Activated T-helper 17 cell treated with anti-CD3 and anti-CD28 coated beads, Interleukin-2, amount 50 U/mL, for 72 hours (primary cell): ENCODE data around the gene EFCAB9. TPM values are rescaled to one million over a fixed set of nuclear protein-coding genes. Genes with fewer than 3 reads are reported as not detected.
A peak's percentile ranks its signal among the peaks of the same experiment; 100 is the strongest.
"Not testable (repeated sequence)": the region's sequence is repeated elsewhere in the genome, so short reads cannot be mapped to it uniquely, and the experiment has no call there.

Experiments used
- ATAC-seq: fragments of 150-1000 bp; cut with Tn5 transposase; replicated peaks from 2 replicates; pipeline ENCODE4 v1.10.0; 2021; ENCODE audit warnings: mild to moderate bottlenecking, moderate library complexity
- H3K27ac Mint-ChIP-seq: one replicate; pipeline ENCODE4 v1.8.0; 2022; ENCODE audit warnings: mixed read lengths
- H3K27me3 Mint-ChIP-seq: one replicate; pipeline ENCODE4 v1.8.0; 2022; ENCODE audit warnings: mixed read lengths
- H3K36me3 Mint-ChIP-seq: one replicate; pipeline ENCODE4 v1.8.0; 2022; ENCODE audit warnings: low read depth, mild to moderate bottlenecking, mixed read lengths
- H3K4me1 Mint-ChIP-seq: one replicate; pipeline ENCODE4 v1.8.0; 2022; ENCODE audit warnings: mixed read lengths
- H3K4me3 Mint-ChIP-seq: one replicate; pipeline ENCODE4 v1.8.0; 2022; ENCODE audit warnings: mild to moderate bottlenecking, mixed read lengths
- H3K9me3 Mint-ChIP-seq: one replicate; pipeline ENCODE4 v1.8.0; 2022; ENCODE audit warnings: mixed read lengths
- total RNA-seq, 2 donors: library from RNA; stranded (reverse); gene quantifications; one replicate each; pipeline ENCODE4 v1.2.3, GENCODE V29; 2022

Gene EFCAB9
- not detected for total RNA-seq

DNA sequence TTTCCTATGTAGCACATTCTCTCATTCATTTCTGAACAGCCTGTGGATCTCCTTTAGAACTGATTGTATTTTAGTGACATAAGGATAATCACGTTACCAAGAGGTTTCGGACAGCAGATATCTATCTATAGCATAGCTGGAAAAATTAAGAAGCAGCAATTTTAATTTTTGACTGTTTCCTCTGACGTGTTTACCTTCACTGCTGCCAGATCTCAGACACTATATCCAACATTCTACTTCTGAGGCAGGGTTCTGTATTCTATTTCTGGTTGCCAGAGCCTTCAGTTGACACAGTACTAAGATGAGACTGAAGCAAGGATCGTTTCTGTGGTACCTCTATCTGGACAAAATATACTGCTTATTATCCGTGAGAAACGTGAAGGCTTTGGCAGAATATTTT lies at the start of gene EFCAB9:
EFCAB9 (plus strand) TSS at position 301 of the 400 bp plus-strand sequence; CDS start at position 302, 1 bp downstream.
- H3K9me3 Mint-ChIP-seq = no peaks in the 10 kb centered on the region
- H3K27ac Mint-ChIP-seq = no peak within 1 kb of the TSS
- H3K4me3 Mint-ChIP-seq = no peak within 1 kb of the TSS
- H3K36me3 Mint-ChIP-seq = no peaks in the 10 kb centered on the region
- peaks cover 2% of the 10 kb centered on the region for H3K27me3 Mint-ChIP-seq
- H3K4me1 Mint-ChIP-seq = no peaks in the 10 kb centered on the region
- ATAC-seq = no peak

DNA sequence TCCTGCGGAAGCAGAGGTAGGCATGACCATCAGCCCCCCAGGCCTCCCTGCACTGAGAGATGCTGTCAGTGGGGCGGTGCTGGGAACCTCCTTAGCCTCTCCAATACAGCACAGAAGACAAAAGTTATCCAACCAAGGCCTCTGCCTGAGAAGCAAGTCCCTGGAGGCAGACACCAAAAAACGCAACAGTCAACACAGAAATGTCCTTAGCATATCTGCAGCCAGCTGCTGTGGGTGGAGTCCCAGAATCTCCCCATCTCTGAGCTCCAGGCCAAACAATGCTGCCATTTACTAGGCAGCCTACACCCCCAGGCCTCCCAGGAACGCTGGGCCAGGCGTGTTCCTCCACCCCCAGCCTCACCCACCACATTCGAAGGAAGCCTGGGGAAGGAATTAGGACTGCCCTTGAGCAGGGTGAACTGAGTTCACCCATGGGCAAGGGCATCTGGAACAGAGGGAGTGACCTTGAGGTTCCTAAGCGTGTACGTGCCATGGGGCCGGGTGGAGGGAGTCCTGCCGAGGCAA lies 49.6 kb upstream of the EFCAB9 start:
- no peaks in the 10 kb centered on the region for H3K27me3 Mint-ChIP-seq
- H3K4me1 Mint-ChIP-seq = peaks cover 54% of the 10 kb centered on the region
- peak overlapping the region; percentile 90 for H3K27ac Mint-ChIP-seq
- ATAC-seq = peak; percentile 43
- no peaks in the 10 kb centered on the region for H3K9me3 Mint-ChIP-seq
- peaks cover 68% of the 10 kb centered on the region for H3K36me3 Mint-ChIP-seq
- H3K4me3 Mint-ChIP-seq = peak overlapping the region; percentile 26

DNA sequence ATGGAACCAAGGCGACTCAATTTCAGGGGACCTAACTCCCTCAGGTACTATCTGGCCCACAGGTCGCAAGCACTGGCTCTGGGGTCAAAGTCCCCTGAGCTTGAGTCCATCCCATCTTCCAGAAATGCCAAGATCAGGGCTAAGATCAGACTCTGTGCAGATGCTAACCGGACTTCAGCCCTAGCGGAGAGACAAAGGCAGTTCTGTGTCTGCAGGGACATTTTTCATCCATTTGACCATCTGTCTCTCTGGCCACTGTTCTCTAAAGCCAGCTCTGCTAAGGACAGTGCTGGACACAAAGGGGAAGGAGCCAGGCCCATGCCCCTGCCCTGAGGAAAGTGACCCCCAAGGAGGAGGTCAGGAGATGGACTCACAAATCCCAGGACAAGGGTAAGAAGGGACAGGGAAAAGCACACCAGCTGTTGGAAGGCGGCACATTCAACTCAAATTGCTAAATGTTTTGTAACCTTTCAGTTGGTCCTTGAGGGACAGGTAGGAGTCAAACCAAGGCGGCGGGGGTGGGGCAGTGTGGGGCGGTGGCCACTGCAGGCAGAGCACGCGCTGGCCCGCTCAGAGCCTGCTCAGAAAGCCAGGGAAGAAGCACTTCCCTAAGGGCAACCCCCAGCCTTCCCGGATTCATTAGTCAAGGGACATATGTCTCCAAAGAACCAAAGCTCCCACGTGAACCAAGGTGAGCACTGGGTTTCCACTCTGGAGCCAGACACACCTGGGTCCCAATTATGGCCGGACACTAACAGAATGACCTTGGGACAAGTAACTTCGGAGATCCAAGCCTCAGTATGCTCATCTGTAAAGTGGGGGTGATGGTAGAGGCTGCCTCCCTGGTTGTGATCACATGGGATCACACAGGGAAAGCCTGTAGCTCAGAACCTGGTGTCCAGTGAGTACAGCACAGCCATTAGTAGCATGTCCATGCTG lies 48.8 kb upstream of the EFCAB9 start:
- Mint-ChIP-seq H3K27ac (peak overlapping the region; percentile 90), H3K4me3 (peak overlapping the region; percentile 26), H3K4me1 (peaks cover 47% of the 10 kb centered on the region), H3K36me3 (peaks cover 68% of the 10 kb centered on the region), H3K27me3 (no peaks in the 10 kb centered on the region), H3K9me3 (no peaks in the 10 kb centered on the region)
- ATAC-seq = no peak

DNA sequence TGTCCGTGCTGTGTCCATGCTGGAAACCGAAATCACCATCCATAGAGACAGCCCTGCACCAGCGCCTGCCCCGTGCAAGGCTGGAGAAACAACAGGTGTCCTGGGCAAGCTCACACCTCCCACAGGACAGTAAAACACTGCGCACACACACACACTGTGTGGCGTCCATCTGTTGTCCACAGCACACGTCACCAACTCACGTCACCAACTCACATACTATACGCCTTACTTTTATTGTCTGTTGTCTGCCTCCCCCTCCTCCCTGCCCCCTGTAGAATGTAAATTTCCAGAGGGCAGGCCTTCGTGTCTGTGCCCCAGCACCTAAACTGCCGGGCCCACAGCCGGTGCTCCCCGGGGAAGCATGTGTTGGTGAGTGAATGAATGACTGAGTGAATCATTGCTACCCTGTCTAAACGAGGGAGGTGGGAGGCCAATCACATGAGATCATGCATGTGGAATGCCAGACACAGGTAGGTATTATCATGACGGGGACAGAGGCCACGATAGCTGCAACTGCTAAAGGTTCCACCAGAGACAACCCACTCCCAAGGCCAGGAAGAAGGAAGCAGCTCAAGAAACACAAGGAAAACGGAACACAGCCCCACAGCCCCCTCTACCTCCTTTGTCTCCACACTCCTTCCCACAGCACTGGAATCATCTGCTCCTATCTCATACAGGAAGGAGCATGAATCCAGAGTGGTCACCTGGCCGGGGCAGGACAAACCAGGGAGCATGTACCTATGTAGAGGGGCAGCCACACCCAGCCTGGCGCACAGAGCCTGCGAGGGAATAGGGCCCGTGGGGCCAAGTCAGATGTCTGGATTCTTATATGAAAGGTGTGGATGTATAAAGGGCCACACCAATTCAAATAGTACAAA lies 47.9 kb upstream of the EFCAB9 start:
- Mint-ChIP-seq H3K27me3 (no peaks in the 10 kb centered on the region), H3K36me3 (peaks cover 68% of the 10 kb centered on the region), H3K4me1 (peaks cover 50% of the 10 kb centered on the region), H3K27ac (peak overlapping the region; percentile 90), H3K4me3 (no peak overlapping the region), H3K9me3 (no peaks in the 10 kb centered on the region)
- no peak for ATAC-seq

DNA sequence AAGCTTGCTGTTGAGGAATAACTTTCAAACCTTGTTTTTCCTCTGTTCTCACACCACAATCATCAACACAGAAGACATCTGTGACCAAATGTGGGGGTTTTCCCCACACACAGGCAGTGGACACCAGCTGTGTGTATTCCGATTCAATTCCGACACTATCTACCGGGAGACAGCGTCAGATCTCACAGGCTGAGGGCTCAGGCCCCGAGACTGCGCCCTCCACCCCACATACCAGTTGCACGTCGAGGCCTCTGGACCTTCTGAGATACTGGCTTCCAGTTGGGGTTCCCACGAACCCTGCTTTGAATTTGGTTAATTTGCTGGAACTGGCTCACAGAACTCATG lies 47.3 kb upstream of the EFCAB9 start:
- H3K36me3 Mint-ChIP-seq = peaks cover 71% of the 10 kb centered on the region
- H3K4me3 Mint-ChIP-seq = peak overlapping the region; percentile 9
- H3K27ac Mint-ChIP-seq = peak overlapping the region; percentile 90
- no peak for ATAC-seq
- H3K9me3 Mint-ChIP-seq = no peaks in the 10 kb centered on the region
- H3K27me3 Mint-ChIP-seq = no peaks in the 10 kb centered on the region
- H3K4me1 Mint-ChIP-seq = peaks cover 53% of the 10 kb centered on the region

DNA sequence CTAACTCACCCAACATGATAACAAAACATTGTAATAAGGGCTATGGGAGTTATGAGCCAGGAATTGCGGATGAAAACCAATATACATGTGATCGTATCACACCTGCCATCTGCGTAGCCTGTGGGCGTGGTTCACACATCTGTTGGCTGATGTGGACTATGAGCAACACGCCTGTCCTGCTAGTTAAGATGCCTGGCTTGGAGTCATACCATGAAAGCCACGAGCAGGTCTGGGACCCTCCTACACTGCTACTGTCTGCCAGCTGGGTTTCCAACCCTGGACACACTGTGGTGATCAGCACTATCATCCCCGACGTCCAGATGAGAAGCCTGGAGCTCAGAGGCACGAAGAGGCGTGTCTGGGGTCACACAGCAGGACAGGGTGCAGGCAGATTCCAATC lies 46.1 kb upstream of the EFCAB9 start:
- Mint-ChIP-seq H3K36me3 (peaks cover 77% of the 10 kb centered on the region), H3K9me3 (no peaks in the 10 kb centered on the region), H3K4me3 (no peak overlapping the region), H3K4me1 (peaks cover 49% of the 10 kb centered on the region), H3K27ac (peak overlapping the region; percentile 90), H3K27me3 (no peaks in the 10 kb centered on the region)
- ATAC-seq = no peak

DNA sequence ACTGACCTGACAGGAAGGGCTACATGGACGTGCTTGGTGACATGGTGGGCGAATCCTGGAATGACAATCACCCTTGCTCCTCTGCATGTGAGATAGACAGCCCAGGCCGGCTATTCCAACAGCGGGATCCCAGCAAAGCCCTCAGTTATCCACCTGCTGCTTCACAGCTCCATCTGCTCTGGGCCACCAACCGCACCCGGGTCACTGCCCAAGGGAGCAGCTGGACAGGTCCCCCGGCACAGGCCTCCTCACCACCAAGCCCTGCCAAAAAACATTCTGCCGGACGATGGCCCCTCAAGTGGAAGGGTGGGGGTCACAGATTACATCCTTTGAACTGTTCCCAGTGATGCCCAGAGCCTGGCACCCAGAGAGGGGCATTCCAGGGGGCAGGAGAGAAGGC lies 45.6 kb upstream of the EFCAB9 start:
- H3K4me1 Mint-ChIP-seq = peaks cover 48% of the 10 kb centered on the region
- no peak for ATAC-seq
- no peak overlapping the region for H3K4me3 Mint-ChIP-seq
- H3K27ac Mint-ChIP-seq = peak overlapping the region; percentile 90
- no peaks in the 10 kb centered on the region for H3K27me3 Mint-ChIP-seq
- H3K36me3 Mint-ChIP-seq = peaks cover 82% of the 10 kb centered on the region
- no peaks in the 10 kb centered on the region for H3K9me3 Mint-ChIP-seq

DNA sequence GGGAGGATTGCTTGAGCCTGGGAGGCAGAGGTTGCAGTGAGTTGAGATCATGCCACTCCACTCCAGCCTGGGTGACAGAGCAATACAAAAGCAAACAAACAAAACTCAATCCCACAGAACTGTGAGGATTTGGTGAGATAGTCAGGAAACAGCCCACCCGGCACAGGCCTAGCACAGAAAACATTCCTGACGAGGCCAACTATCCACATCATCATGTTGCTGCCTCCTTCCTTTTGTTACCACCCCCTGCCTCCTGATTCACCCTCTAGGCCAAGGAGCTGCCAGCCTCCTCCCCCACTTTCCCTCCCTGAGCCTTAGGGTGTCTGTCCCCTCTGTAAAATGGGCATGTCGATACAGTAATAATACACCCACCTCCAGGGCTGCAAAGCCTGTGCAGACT lies 44.9 kb upstream of the EFCAB9 start:
- Mint-ChIP-seq H3K27ac (peak overlapping the region; percentile 90), H3K4me1 (peaks cover 41% of the 10 kb centered on the region), H3K27me3 (no peaks in the 10 kb centered on the region), H3K9me3 (no peaks in the 10 kb centered on the region), H3K4me3 (no peak overlapping the region), H3K36me3 (peaks cover 89% of the 10 kb centered on the region)
- no peak for ATAC-seq

DNA sequence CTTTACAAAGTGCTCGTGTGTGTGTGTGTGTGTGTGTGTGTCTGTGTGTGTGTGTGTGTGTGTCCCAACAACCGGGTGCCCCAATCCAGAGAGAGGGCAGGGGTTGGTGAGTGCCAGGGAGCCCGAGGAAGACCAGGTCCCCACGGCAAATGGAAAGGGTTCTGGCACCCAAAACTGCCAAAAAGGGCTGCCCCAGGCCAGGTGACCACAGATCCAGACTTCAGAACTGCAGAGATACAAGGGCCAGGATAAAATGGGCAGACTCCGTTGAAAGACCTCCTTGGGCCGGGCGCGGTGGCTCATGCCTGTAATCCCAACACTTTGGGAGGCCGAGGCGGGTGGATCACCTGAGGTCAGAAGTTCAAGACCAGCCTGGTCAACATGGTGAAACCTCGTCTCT lies 44.5 kb upstream of the EFCAB9 start:
- H3K27me3 Mint-ChIP-seq, ATAC-seq, H3K9me3 Mint-ChIP-seq: not testable (repeated sequence)
- H3K4me3 Mint-ChIP-seq = peak overlapping the region; percentile 86
- peak overlapping the region; percentile 90 for H3K27ac Mint-ChIP-seq
- H3K4me1 Mint-ChIP-seq = peaks cover 40% of the 10 kb centered on the region
- H3K36me3 Mint-ChIP-seq = peaks cover 90% of the 10 kb centered on the region

DNA sequence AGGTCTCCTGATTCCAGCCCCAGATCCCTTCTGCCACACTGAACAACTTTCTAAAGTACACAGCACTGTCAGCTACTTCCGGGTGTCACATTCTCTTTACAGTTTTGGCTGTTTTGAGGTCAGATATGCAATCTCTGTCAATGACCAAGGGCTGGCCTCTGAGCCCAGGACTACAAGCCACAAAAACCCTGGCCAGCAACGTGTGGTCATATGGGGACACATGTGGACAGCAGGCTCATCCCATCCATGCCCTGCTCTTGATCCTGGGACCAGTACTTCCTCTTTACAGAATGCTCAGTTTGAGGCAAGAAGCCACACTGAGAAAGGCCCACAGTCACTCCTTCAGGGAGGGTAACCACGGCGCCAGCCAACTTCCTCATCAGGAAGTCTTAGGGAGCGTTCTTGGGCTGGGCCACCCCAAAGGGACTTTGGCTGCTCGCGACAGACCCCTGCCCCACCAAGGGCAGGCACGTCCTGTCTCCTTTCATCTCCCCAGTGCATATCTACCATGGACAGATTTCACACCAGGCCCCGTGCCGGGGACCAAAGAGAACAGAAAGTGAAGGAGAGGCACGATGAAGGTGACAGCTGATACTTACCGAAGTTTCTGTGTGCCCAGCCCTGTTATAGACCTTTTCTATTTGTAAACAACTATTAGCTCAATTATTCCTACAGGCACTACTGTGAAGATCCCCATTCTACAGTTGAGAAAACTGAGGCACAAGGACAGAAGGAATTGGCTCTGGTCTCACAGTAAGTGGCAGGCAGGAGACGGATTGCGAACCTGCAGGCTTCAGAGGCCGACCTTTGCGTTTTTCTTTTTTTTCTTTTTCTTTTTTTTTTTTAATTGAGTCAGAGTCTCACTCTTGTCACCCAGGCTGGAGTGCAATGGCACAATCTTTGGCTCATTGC lies 43.2 kb upstream of the EFCAB9 start:
- Mint-ChIP-seq H3K9me3 (no peaks in the 10 kb centered on the region), H3K4me3 (peak overlapping the region; percentile 86), H3K27me3 (no peaks in the 10 kb centered on the region), H3K4me1 (peaks cover 45% of the 10 kb centered on the region), H3K27ac (peak overlapping the region; percentile 94), H3K36me3 (peaks cover 100% of the 10 kb centered on the region)
- ATAC-seq = peak; percentile 82

DNA sequence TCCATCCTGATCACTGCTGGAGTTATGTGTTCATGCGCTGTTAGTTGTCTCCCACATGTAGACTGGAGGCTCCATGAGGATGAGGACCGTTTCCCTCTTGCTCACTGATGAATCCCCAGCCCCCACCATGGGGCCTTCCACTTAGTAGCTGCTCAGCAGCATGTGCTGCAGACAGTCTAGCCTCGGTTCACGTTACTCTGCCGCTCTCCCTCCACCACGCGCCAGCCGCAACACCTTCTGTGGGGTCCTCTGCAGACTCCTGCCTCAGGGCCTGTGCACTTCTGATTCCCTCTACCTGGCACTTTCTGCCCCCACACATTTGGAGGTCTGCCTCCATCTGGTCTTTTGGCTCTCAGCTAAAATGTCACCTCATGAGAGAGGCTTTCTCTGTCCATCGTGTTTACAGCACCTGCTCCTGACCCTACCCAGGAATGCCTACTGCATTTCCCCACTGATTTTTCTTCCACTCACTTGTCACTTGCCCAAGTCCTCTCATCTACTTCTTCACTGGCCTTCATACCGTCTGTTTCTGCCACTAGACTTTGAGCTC lies 42.2 kb upstream of the EFCAB9 start:
- Mint-ChIP-seq H3K36me3 (peaks cover 100% of the 10 kb centered on the region), H3K27me3 (no peaks in the 10 kb centered on the region), H3K4me1 (peaks cover 40% of the 10 kb centered on the region), H3K9me3 (no peaks in the 10 kb centered on the region), H3K27ac (peak overlapping the region; percentile 94), H3K4me3 (peak overlapping the region; percentile 86)
- no peak for ATAC-seq

DNA sequence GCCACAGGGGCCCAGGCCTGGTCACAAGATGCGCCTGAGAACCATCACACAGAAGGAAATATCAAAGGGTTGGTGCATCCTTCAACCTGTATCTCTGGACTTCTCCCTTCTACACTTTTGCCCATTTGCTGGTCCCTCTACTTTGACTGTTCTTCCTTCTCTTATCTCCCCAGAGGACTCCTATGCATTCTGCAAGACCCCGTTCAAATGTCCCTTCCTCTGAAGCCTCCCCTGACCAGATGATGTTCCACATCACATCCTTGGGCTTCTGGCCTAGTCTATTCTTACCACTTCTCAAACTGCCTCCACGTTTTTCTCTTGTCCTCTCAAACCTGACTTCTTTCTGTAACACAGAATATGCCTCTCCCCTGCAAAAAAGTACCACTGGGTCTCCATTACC lies 40.3 kb upstream of the EFCAB9 start:
- H3K27me3 Mint-ChIP-seq = no peaks in the 10 kb centered on the region
- peak overlapping the region; percentile 94 for H3K27ac Mint-ChIP-seq
- H3K4me3 Mint-ChIP-seq = peak overlapping the region; percentile 2
- H3K36me3 Mint-ChIP-seq = peaks cover 98% of the 10 kb centered on the region
- H3K9me3 Mint-ChIP-seq = no peaks in the 10 kb centered on the region
- no peak for ATAC-seq
- H3K4me1 Mint-ChIP-seq = peaks cover 43% of the 10 kb centered on the region

DNA sequence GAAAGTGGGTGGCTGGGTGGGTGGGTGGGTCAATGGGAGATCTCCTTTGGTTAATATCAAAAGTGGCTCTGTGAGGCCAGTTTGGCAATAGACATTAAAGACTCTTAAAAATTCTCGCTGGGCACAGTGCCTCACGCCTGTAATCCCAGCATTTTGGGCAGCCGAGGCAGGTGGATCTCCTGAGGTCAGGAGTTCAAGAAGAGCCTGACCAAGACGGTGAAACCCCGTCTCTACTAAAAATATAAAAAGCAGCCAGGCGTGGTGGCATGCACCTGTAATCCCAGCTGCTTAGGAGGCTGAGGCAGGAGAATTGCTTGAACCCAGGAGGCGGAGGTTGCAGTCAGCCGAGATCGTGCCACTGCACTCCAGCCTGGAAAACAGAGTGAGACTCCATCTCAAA lies 38.9 kb upstream of the EFCAB9 start:
- H3K36me3 Mint-ChIP-seq = peaks cover 90% of the 10 kb centered on the region
- peak overlapping the region; percentile 94 for H3K27ac Mint-ChIP-seq
- H3K27me3 Mint-ChIP-seq, ATAC-seq, H3K9me3 Mint-ChIP-seq: not testable (repeated sequence)
- H3K4me1 Mint-ChIP-seq = peaks cover 47% of the 10 kb centered on the region
- peak overlapping the region; percentile 39 for H3K4me3 Mint-ChIP-seq
